ENCODE results near the gene EFNA4.

EFNA4 gene

GRCh38 chr1:155063550-155064110 lies at the start of gene EFNA4:
TSS of gene EFNA4 (plus strand) at chr1:155063740. CDS start at chr1:155063824, 84 bp downstream.
- DNase-seq: peak; percentile 88

GRCh38 chr1:155014709-155015508 lies 48.6 kb upstream of the EFNA4 start:
- peak; percentile 27 for DNase-seq

- DNase-seq: peak; percentile 21
Measured at GRCh38 chr1:155015527-155016230, 47.9 kb upstream of the EFNA4 start.

- peak; percentile 28 for DNase-seq
Measured at GRCh38 chr1:155016231-155016831, 47.2 kb upstream of the EFNA4 start.

GRCh38 chr1:155017041-155017945 lies 46.2 kb upstream of the EFNA4 start:
- DNase-seq: peak; percentile 91

GRCh38 chr1:155017946-155018316 lies 45.6 kb upstream of the EFNA4 start:
- peak; percentile 32 for DNase-seq

GRCh38 chr1:155018617-155019348 lies 44.8 kb upstream of the EFNA4 start:
- DNase-seq: peak; percentile 22

- DNase-seq: no peak
Measured at GRCh38 chr1:155019377-155020245, 43.9 kb upstream of the EFNA4 start.

- DNase-seq: no peak
Measured at GRCh38 chr1:155022136-155022926, 41.2 kb upstream of the EFNA4 start.

GRCh38 chr1:155022927-155023236 lies 40.7 kb upstream of the EFNA4 start:
- DNase-seq: no peak

- DNase-seq: no peak
Measured at GRCh38 chr1:155023627-155024026, 39.9 kb upstream of the EFNA4 start.

- DNase-seq: no peak
Measured at GRCh38 chr1:155024315-155024714, 39.2 kb upstream of the EFNA4 start.

- no peak for DNase-seq
Measured at GRCh38 chr1:155026154-155026553, 37.4 kb upstream of the EFNA4 start.

- no peak for DNase-seq
Measured at GRCh38 chr1:155026588-155026987, 37.0 kb upstream of the EFNA4 start.

- DNase-seq: no peak
Measured at GRCh38 chr1:155029513-155030242, 33.9 kb upstream of the EFNA4 start.

- DNase-seq: no peak
Measured at GRCh38 chr1:155030243-155030795, 33.2 kb upstream of the EFNA4 start.

- DNase-seq: no peak
Measured at GRCh38 chr1:155030899-155031298, 32.6 kb upstream of the EFNA4 start.

- DNase-seq: no peak
Measured at GRCh38 chr1:155032886-155033285, 30.7 kb upstream of the EFNA4 start.

- DNase-seq: no peak
Measured at GRCh38 chr1:155033524-155033923, 30.0 kb upstream of the EFNA4 start, which contains the start of the genes DCST1 and DCST2. TSS of gene DCST1 (plus strand) at chr1:155033824. CDS start at chr1:155034037, 213 bp downstream. TSS of gene DCST2 (minus strand) at chr1:155033781. CDS start at chr1:155033701, 80 bp downstream.

Measured in left hindlimb (tissue), 1 donor.